Measurements from ENCODE around the gene OR2A25.
"Not testable (repeated sequence)": the region's sequence is repeated elsewhere in the genome, so short reads cannot be mapped to it uniquely, and the experiment has no call there.

Gene OR2A25

GRCh38 chr7:144049491-144049890 lies 20.1 kb upstream of the OR2A25 start:
- TF ChIP-seq CTCF (conservative IDR thresholded peaks at IDR 0.05; ENCODE audit: low read depth, low read length) = no peak
- Histone ChIP-seq H3K4me1 (ENCODE audit: low read depth, poor library complexity, severe bottlenecking) (no peaks in the 10 kb centered on the region), H3K36me3 (ENCODE audit: insufficient read depth) (no peaks in the 10 kb centered on the region), H3K4me3 (IDR thresholded peaks at IDR 0.05; ENCODE audit: insufficient read depth, low read depth, low read length) (no peak overlapping the region), H4K20me1 (ENCODE audit: insufficient read depth) (no peaks in the 10 kb centered on the region), H3K4me2 (no peak overlapping the region), H3K27ac (no peak overlapping the region), H2AFZ (ENCODE audit: low read depth) (no peak overlapping the region), H3K9ac (no peak overlapping the region), H3K27me3 (ENCODE audit: insufficient read depth, low read depth) (no peaks in the 10 kb centered on the region), H3K79me2 (ENCODE audit: insufficient read depth, low read depth) (no peaks in the 10 kb centered on the region)

GRCh38 chr7:144050093-144050492 lies 19.5 kb upstream of the OR2A25 start:
- Histone ChIP-seq H2AFZ (ENCODE audit: low read depth) (no peak overlapping the region), H3K79me2 (ENCODE audit: insufficient read depth, low read depth) (no peaks in the 10 kb centered on the region), H4K20me1 (ENCODE audit: insufficient read depth) (no peaks in the 10 kb centered on the region), H3K4me3 (IDR thresholded peaks at IDR 0.05; ENCODE audit: insufficient read depth, low read depth, low read length) (no peak overlapping the region), H3K4me1 (ENCODE audit: low read depth, poor library complexity, severe bottlenecking) (no peaks in the 10 kb centered on the region), H3K27ac (no peak overlapping the region), H3K4me2 (no peak overlapping the region), H3K27me3 (ENCODE audit: insufficient read depth, low read depth) (no peaks in the 10 kb centered on the region), H3K36me3 (ENCODE audit: insufficient read depth) (no peaks in the 10 kb centered on the region), H3K9ac (no peak overlapping the region)
- TF ChIP-seq CTCF (conservative IDR thresholded peaks at IDR 0.05; ENCODE audit: low read depth, low read length) = no peak

DNA sequence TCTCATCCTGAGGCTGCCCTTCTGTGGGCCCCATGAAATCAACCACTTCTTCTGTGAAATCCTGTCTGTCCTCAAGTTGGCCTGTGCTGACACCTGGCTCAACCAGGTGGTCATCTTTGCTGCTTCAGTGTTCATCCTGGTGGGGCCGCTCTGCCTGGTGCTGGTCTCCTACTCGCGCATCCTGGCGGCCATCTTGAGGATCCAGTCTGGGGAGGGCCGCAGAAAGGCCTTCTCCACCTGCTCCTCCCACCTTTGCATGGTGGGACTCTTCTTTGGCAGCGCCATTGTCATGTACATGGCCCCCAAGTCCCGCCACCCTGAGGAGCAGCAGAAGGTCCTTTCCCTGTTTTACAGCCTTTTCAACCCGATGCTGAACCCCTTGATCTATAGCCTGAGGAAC lies 18.7 kb upstream of the OR2A25 start:
- H3K27ac ChIP-seq; H3K4me2 ChIP-seq; H3K79me2 ChIP-seq (ENCODE audit: insufficient read depth, low read depth); H3K27me3 ChIP-seq (ENCODE audit: insufficient read depth, low read depth); H3K9ac ChIP-seq; H2AFZ ChIP-seq (ENCODE audit: low read depth); H3K4me3 ChIP-seq (IDR thresholded peaks at IDR 0.05; ENCODE audit: insufficient read depth, low read depth, low read length); H4K20me1 ChIP-seq (ENCODE audit: insufficient read depth); H3K36me3 ChIP-seq (ENCODE audit: insufficient read depth); H3K4me1 ChIP-seq (ENCODE audit: low read depth, poor library complexity, severe bottlenecking): not testable (repeated sequence)

DNA sequence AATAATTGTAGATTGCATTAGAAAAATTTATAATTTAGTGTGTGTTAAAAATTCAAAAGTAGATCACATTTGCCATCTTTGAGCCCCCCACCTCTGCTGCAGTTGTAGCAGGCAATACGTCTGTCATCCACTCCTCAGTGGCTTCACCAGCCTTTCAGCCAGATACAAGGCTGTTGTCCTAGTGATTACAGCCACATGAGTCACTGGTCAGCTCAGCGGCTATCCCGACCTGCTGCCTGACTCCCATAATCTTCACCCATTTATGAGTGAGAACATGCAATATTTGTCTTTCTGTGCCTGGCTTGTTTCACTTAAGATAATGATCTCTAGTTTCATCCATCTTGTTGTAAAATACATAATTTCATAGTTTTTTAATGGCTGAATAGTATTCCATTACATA lies 11.7 kb upstream of the OR2A25 start:
- no peak overlapping the region for H3K4me3 ChIP-seq (IDR thresholded peaks at IDR 0.05; ENCODE audit: insufficient read depth, low read depth, low read length)
- no peak overlapping the region for H3K4me2 ChIP-seq
- no peak overlapping the region for H3K27ac ChIP-seq
- no peak overlapping the region for H3K9ac ChIP-seq
- no peak for TF ChIP-seq CTCF (conservative IDR thresholded peaks at IDR 0.05; ENCODE audit: low read depth, low read length)
- H4K20me1 ChIP-seq (ENCODE audit: insufficient read depth) = no peaks in the 10 kb centered on the region
- H3K27me3 ChIP-seq (ENCODE audit: insufficient read depth, low read depth) = no peaks in the 10 kb centered on the region
- H3K4me1 ChIP-seq (ENCODE audit: low read depth, poor library complexity, severe bottlenecking) = no peaks in the 10 kb centered on the region
- no peaks in the 10 kb centered on the region for H3K79me2 ChIP-seq (ENCODE audit: insufficient read depth, low read depth)
- H2AFZ ChIP-seq (ENCODE audit: low read depth) = no peak overlapping the region
- H3K36me3 ChIP-seq (ENCODE audit: insufficient read depth) = no peaks in the 10 kb centered on the region

DNA sequence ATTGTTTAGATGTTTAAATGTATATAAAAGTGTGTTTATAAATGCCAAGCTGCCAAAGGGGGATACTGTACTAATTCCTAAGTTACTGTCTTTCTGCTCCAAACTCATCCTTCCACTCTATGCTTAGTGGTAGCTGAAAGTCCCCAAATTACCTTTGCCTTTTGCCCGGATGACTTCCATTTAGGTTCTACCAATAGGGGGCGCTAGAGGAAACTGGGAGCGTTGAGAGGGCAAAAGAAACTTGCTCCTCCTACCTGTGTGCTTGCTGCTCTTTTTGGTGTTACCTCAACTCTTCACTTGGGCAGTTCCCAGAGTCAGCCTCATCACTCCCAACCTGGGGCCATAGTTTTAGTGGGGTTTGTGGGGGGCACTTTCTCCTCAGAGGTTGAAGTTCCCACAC lies 5.9 kb upstream of the OR2A25 start:
- Histone ChIP-seq H4K20me1 (ENCODE audit: insufficient read depth) (no peaks in the 10 kb centered on the region), H3K27me3 (ENCODE audit: insufficient read depth, low read depth) (no peaks in the 10 kb centered on the region), H3K4me3 (IDR thresholded peaks at IDR 0.05; ENCODE audit: insufficient read depth, low read depth, low read length) (no peak overlapping the region), H3K36me3 (ENCODE audit: insufficient read depth) (no peaks in the 10 kb centered on the region), H2AFZ (ENCODE audit: low read depth) (no peak overlapping the region), H3K4me2 (no peak overlapping the region), H3K27ac (no peak overlapping the region), H3K79me2 (ENCODE audit: insufficient read depth, low read depth) (no peaks in the 10 kb centered on the region), H3K9ac (no peak overlapping the region), H3K4me1 (ENCODE audit: low read depth, poor library complexity, severe bottlenecking) (no peaks in the 10 kb centered on the region)
- TF ChIP-seq CTCF (conservative IDR thresholded peaks at IDR 0.05; ENCODE audit: low read depth, low read length) = peak; percentile 57
